AG09319 (cell line): Measurements from ENCODE around the gene SCAPER.

Experiments
- DNase-seq: peaks from one replicate; pipeline ENCODE4 v3.0.0-alpha.2; 2010; ENCODE audit warnings: low read depth; ENCODE audit errors: extremely low read depth
- CTCF ChIP-seq: IDR thresholded peaks from 2 replicates; pipeline ENCODE4 v1.5.1; 2011; ENCODE audit warnings: low read depth, mild to moderate bottlenecking, inconsistent platforms, low read length, moderate library complexity

Gene SCAPER

DNA sequence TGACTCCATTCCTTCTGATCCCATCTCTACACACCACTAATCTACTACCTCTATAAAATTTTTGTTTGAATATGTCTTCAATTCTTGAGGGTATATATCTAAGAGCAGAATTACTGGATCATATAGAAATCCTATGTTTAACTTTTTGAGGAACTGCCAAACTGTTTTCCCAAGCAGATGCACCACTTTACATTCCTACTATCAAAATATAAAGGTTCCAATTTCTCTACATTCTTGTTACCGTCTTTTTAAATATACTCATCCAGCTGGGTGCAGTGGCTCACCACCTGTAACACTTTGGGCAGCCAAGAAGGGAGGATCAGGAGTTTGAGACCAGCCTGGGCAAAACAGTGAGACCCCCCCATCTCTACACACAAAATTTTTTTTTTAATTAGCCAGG is 268.0 kb downstream of the SCAPER start:
- DNase-seq = no peak
- TF ChIP-seq CTCF = no peak

GRCh38 chr15:76636059-76636458 is 269.1 kb downstream of the SCAPER start:
- no peak for DNase-seq
- no peak for TF ChIP-seq CTCF

GRCh38 chr15:76626611-76627010 is 278.5 kb downstream of the SCAPER start:
- no peak for TF ChIP-seq CTCF
- DNase-seq = no peak

DNA sequence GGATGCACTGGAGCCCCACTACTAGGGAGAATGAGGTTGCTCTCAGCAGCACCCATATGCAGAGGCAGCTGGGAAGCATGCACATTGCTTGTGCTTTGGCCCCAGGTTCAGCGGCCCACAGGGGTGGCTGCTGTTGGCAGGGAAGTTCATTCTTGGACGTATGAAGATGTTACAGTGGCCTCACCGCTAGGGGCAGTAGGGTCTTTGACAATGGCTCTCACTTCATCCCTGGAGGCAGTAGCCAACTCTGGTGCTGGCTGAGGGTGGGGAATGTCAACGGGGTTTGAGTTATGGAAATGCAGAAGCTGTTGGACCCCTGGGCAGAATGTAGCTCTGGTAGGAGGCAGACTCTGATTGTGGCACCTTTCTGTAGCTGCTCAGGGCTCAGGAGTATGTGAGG is 279.9 kb downstream of the SCAPER start:
- no peak for DNase-seq
- TF ChIP-seq CTCF = no peak

GRCh38 chr15:76614725-76615124 is 290.4 kb downstream of the SCAPER start:
- TF ChIP-seq CTCF = no peak
- DNase-seq = no peak

DNA sequence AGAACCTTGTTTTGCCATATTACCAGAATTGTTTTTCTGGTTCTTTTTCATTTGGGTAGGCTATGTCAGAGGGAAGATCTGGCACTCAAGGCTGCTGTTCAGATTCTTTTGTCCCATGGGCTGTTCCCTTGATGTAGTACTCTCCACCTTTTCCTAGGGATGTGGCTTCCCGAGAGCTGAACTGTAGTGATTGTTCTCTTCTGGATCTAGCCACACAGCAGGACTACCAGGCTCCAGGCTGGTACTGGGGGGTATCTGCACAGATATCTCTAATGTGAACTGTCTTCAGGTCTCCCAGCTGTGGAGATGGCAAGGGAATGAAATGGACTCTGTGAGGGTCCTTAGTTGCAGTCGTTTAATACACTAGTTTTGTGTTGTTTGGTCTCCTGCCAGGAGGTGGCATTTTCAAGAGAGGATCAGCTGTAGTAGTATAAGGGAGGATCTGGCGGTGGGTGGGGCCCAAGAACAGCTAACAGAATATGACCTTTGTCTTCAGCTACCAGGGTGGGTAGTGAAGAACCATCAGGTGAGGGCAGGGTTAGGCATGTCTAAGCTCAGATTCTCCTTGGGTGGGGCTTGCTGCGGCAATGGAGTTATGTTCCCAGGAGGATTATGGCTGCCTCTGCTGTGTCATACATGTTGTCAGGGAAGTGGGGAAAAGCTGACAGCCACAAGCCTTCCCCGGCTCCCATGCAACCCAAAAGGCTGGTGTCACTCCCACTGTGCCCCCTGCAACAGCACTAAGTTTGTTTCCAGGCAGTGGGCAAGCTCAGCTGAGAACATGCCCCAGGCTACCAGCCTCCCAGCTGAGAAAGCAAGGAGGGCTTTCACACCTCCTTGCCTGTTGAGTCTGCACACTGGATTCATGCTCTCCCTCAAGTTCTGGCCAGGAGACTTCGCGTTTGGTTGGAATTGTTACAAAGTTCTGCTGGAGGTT is 316.1 kb downstream of the SCAPER start:
- no peak for TF ChIP-seq CTCF
- DNase-seq = no peak

DNA sequence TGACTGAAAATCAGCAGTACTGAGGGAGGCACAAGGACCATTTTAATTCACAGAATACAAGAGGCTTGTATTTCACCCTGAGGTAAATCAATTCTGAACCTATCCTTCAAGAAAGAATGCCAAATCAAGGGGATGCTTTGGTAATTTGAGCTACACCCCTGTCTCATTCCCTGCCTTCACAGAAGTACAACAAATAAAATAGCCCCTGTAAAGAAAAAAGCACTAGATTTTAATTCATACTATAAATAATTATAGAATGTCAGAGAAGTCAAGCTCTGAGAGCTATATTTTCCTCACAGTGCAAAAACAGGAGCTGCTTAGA is 319.6 kb downstream of the SCAPER start:
- no peak for TF ChIP-seq CTCF
- DNase-seq = no peak
